ENCODE results near the gene GAS2L1.

The GAS2L1 gene

GRCh38 chr22:29270475-29271271 is 35.8 kb upstream of the GAS2L1 start:
- Histone ChIP-seq H3K4me1 (no peaks in the 10 kb centered on the region; the same call in 1 of the 2 replicates), H3K36me3 (peaks cover 79% of the 10 kb centered on the region), H3K27me3 (no peaks in the 10 kb centered on the region), H3K4me3 (ENCODE audit: low read depth, low read length) (peak overlapping the region; percentile 97), H3K9me3 (no peaks in the 10 kb centered on the region)
- no peak for DNase-seq
- TF ChIP-seq, protein P1, sequence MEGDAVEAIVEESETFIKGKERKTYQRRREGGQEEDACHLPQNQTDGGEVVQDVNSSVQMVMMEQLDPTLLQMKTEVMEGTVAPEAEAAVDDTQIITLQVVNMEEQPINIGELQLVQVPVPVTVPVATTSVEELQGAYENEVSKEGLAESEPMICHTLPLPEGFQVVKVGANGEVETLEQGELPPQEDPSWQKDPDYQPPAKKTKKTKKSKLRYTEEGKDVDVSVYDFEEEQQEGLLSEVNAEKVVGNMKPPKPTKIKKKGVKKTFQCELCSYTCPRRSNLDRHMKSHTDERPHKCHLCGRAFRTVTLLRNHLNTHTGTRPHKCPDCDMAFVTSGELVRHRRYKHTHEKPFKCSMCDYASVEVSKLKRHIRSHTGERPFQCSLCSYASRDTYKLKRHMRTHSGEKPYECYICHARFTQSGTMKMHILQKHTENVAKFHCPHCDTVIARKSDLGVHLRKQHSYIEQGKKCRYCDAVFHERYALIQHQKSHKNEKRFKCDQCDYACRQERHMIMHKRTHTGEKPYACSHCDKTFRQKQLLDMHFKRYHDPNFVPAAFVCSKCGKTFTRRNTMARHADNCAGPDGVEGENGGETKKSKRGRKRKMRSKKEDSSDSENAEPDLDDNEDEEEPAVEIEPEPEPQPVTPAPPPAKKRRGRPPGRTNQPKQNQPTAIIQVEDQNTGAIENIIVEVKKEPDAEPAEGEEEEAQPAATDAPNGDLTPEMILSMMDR (IDR thresholded peaks at IDR 0.05; ENCODE audit: low read depth, low read length), result no peak

GRCh38 chr22:29272624-29273023 is 33.8 kb upstream of the GAS2L1 start:
- Histone ChIP-seq H3K9me3 (no peaks in the 10 kb centered on the region), H3K27me3 (no peaks in the 10 kb centered on the region), H3K36me3 (peaks cover 89% of the 10 kb centered on the region), H3K4me3 (ENCODE audit: low read depth, low read length) (no peak overlapping the region), H3K4me1 (no peaks in the 10 kb centered on the region; the same call in 1 of the 2 replicates)
- TF ChIP-seq, protein P1 (IDR thresholded peaks at IDR 0.05; ENCODE audit: low read depth, low read length), result no peak
- no peak for DNase-seq

DNA sequence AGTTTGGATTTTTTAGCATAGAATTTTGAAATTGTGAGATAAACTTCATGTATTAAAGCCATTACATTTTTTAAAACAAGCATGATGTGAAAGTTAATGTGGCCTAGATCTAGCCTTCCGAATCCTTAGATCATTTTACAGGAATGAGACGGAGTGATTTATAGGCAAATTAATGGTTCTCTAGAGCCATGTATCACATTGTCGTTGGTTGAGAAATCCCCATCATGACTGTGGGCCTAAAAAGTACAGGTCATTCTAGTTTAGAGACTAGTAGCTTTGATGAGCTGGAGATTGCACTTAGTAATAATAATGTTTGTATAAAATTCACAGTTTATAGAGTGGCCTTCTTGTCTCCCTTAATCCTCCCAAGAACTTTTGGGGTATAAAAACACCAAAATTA is 31.3 kb upstream of the GAS2L1 start:
- TF ChIP-seq, protein P1 (IDR thresholded peaks at IDR 0.05; ENCODE audit: low read depth, low read length), result no peak
- Histone ChIP-seq H3K9me3 (no peaks in the 10 kb centered on the region), H3K27me3 (no peaks in the 10 kb centered on the region), H3K36me3 (peaks cover 100% of the 10 kb centered on the region), H3K4me3 (ENCODE audit: low read depth, low read length) (no peak overlapping the region), H3K4me1 (no peaks in the 10 kb centered on the region; the same call in 1 of the 2 replicates)
- no peak for DNase-seq

DNA sequence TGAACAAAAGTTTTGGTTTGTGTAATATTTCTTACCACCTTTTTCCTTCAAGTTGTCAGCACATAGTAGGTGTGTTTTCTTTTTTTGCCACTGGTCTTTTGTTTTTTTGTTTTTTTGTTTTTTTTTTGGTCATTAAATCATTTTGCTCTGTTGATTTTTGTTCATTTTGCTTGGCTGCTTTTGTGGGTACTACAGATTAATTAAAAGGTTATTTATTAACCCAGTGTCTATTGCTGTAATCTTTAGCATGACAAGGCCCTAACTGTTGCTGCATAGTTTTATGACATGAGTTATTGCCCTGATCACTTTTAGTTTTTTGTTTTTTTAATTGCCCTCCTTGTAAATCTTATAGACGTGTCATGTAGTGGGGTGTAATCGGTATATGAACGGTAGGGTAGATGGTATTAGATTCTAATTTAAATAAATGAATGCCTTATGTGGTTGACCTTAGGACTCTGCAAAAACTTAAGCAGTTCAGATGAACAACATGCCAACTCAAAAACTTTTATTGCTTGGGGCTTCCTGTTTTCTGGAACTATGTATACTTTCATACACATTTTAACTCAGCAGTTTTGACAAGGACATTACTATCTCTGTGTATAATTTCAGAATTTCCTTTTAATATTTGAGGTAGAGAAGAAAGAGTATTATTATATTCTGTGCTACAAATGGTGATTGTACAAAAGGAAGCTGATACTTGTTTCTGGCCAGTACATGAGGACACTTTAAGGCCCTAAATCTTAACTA is 30.5 kb upstream of the GAS2L1 start:
- peaks cover 97% of the 10 kb centered on the region for H3K36me3 ChIP-seq
- H3K4me1 ChIP-seq, result no peaks in the 10 kb centered on the region
- H3K27me3 ChIP-seq, result no peaks in the 10 kb centered on the region
- DNase-seq, result no peak
- TF ChIP-seq, protein P1 (IDR thresholded peaks at IDR 0.05; ENCODE audit: low read depth, low read length), result no peak
- no peak overlapping the region for H3K4me3 ChIP-seq (ENCODE audit: low read depth, low read length)
- H3K9me3 ChIP-seq, result no peaks in the 10 kb centered on the region

DNA sequence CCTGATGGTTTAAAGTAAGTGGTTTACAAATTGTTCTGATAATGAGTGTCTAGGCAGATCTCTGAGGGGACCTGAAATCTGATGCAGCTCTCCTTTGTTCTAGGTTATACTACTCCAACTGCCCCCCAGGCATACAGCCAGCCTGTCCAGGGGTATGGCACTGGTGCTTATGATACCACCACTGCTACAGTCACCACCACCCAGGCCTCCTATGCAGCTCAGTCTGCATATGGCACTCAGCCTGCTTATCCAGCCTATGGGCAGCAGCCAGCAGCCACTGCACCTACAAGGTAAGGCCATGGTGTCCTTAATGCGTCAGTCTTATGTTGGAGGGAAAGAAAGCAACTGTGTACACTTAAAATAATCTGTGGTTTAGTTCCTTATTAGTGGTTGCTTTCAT is 28.5 kb upstream of the GAS2L1 start:
- Histone ChIP-seq H3K27me3 (no peaks in the 10 kb centered on the region), H3K36me3 (peaks cover 97% of the 10 kb centered on the region), H3K9me3 (no peaks in the 10 kb centered on the region), H3K4me3 (ENCODE audit: low read depth, low read length) (no peak overlapping the region), H3K4me1 (no peaks in the 10 kb centered on the region)
- TF ChIP-seq, protein P1 (IDR thresholded peaks at IDR 0.05; ENCODE audit: low read depth, low read length), result no peak
- no peak for DNase-seq

DNA sequence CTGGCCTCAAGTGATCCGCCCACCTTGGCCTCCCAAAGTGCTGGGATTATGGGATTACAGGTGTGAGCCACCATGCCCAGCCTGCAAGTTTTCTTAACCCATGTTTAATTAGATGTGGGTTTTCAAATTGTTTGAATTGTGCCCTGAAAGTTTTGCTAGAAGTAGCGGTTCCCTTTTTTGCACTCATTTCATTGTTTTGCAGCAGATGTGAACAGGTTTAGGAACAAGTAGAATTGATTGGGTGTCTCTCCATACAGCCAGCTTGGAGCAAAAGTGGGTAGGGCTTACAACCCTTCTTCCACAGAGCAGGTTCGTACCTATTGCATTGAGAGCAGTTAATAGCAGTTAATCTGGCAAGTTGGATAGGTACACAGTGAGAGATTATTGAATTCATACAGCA is 22.3 kb upstream of the GAS2L1 start:
- peaks cover 96% of the 10 kb centered on the region for H3K36me3 ChIP-seq

More for the DNA sequence above, 22.3 kb upstream of the GAS2L1 start:
- Histone ChIP-seq H3K27me3 (no peaks in the 10 kb centered on the region), H3K9me3 (no peaks in the 10 kb centered on the region), H3K4me1 (no peaks in the 10 kb centered on the region), H3K4me3 (ENCODE audit: low read depth, low read length) (no peak overlapping the region)
- DNase-seq, result no peak
- TF ChIP-seq, protein P1 (IDR thresholded peaks at IDR 0.05; ENCODE audit: low read depth, low read length), result no peak

Measured in BE2C (cell line).